Ovary (tissue), 9 donors: ENCODE data around the gene PRXL2B. TPM values are rescaled to one million over a fixed set of nuclear protein-coding genes. Genes with fewer than 3 reads are reported as not detected.

Source experiments
- DNase-seq, 5 donors: peaks; one replicate each; pipeline ENCODE4 v3.0.0-alpha.2; 2019 to 2020
- H3K27ac ChIP-seq, 2 donors: fragments of 200-600 bp; one replicate each; pipeline versions ENCODE4 v1.5.1 to v1.8.0; 2019 to 2022
- H3K27me3 ChIP-seq: fragments of 200-600 bp; one replicate; pipeline ENCODE4 v1.8.0; 2022
- H3K36me3 ChIP-seq: fragments of 200-600 bp; sonication (generic); one replicate; pipeline ENCODE4 v1.5.1; 2019
- H3K4me1 ChIP-seq: one replicate; pipeline ENCODE4 v1.8.1; 2013; ENCODE audit warnings: mild to moderate bottlenecking, moderate library complexity; ENCODE audit not compliant: insufficient read depth
- H3K4me3 ChIP-seq: fragments of 200-600 bp; sonication (generic); one replicate; pipeline ENCODE4 v1.5.1; 2017
- H3K9me3 ChIP-seq, 2 donors: fragments of 200-600 bp in 1 of 2; sonication (generic) in 1 of 2; one replicate each; pipeline versions ENCODE4 v1.5.1 to v1.8.1; 2013 to 2019; ENCODE audit warnings: mild to moderate bottlenecking in 1 of 2, moderate library complexity in 1 of 2
- CTCF ChIP-seq, 3 donors: fragments of 450-650 bp in 2 of 3; fragments of 200-600 bp in 1 of 3; IDR thresholded peaks; one replicate each; pipeline versions ENCODE4 v1.5.1 to v1.8.0; 2016 to 2022; ENCODE audit warnings: antibody characterized with exemption in 3 of 3, mild to moderate bottlenecking in 1 of 3
- EP300 ChIP-seq: sonication (generic); formaldehyde crosslinking; IDR thresholded peaks from one replicate; pipeline ENCODE4 v1.6.1; 2017; ENCODE audit warnings: antibody characterized with exemption
- POLR2A ChIP-seq: fragments of 450-650 bp; IDR thresholded peaks from one replicate; pipeline ENCODE4 v1.6.1; 2017; ENCODE audit warnings: antibody characterized with exemption, mild to moderate bottlenecking, moderate library complexity
- WGBS, 3 donors: extraction: QIAGEN DNeasy Blood & Tissue Kit in 1 of 3; methylation state at CpG; one replicate each; pipeline versions ENCODE4 v1.1.5 to v1.1.7; 2013 to 2017; 5-methylcytosine and 5-hydroxymethylcytosine counted together
- intact Hi-C, 4 donors: fragments of 100-400 bp; cut with DNase I; formaldehyde crosslinking; loops; one replicate each; pipeline versions ENCODE4 v1.11.0 to v1.15.1; 2022 to 2023
- polyA plus RNA-seq, 2 donors: library from polyadenylated mRNA; stranded (reverse); fragments of 200-250 nt in 1 of 2; fragments of 350-450 nt in 1 of 2; fragmentation: Illumina TruSeq in 1 of 2; extraction: RNeasy Lipid Tissue Mini Kit (QIAGEN cat#74804) in 1 of 2; gene quantifications; one replicate each; pipeline ENCODE4 v1.2.3, GENCODE V29; 2013 to 2014
- total RNA-seq, 7 donors: library from RNA; depleted of rRNA in 2 of 7; stranded (reverse); fragments of >200 nt in 2 of 7; fragmentation: NEBNext Ultra II Directional in 3 of 7; extraction: Animal tissue kit (Norgen Biotek cat#: 25700) in 3 of 7; gene quantifications; one replicate each; pipeline versions ENCODE4 v1.1.0 to v1.2.4, GENCODE V29; 2016 to 2023
- donor health status: DM: no; HTN: no; CAD: no; lungs with moderate emphysema.
- donor health status: DM: no; HTN: no; CAD: no.
- donor health status: Bipolar disorder and iron deficiency.
- donor health status: DM: yes; HTN: yes; CAD: no.
- donor health status: DM: no; HTN: no; CAD: no.
- donor health status: DM: yes; HTN: yes; CAD: no.

Gene PRXL2B
- total and polyA plus RNA-seq, 9 donors, result 3.2 to 34.1 (median 14.7) TPM

- Histone ChIP-seq H3K4me3 (no peak overlapping the region), H3K27ac (no peak overlapping the region), H3K4me1 (peaks cover 3% of the 10 kb centered on the region), H3K9me3 (no peaks in the 10 kb centered on the region), H3K27me3 (no peaks in the 10 kb centered on the region), H3K36me3 (no peaks in the 10 kb centered on the region)
- no peak for TF ChIP-seq CTCF (IDR thresholded peaks at IDR 0.05)
- TF ChIP-seq POLR2A, result no peak
- no peak for TF ChIP-seq EP300
- DNase-seq, result peak in 2 of 5 donors; percentile 13 to 31
- intact Hi-C loops, result no loop called here
- WGBS, 3 donors, result 36 to 46% (median 44%) methylated on average over 15 to 26 of the region's 26 CpGs
Measured at GRCh38 chr1:2593251-2593878, 6.8 kb downstream of the PRXL2B start.

GRCh38 chr1:2594001-2594640 lies 7.5 kb downstream of the PRXL2B start:
- Histone ChIP-seq H3K27me3 (no peaks in the 10 kb centered on the region), H3K4me1 (peaks cover 3% of the 10 kb centered on the region), H3K36me3 (no peaks in the 10 kb centered on the region), H3K27ac (no peak overlapping the region), H3K9me3 (no peaks in the 10 kb centered on the region), H3K4me3 (peak overlapping the region; percentile 20)
- no peak for TF ChIP-seq EP300
- no peak for TF ChIP-seq CTCF (IDR thresholded peaks at IDR 0.05)
- TF ChIP-seq POLR2A, result no peak
- intact Hi-C loops, result no loop called here
- peak; percentile 48 to 80 (median 58) for DNase-seq
- 13 to 30% (median 16%) methylated on average over 20 of the region's 20 CpGs for WGBS, 3 donors

- DNase-seq, result peak in 2 of 5 donors; percentile 5 to 36
Measured at GRCh38 chr1:2594641-2595131, 8.1 kb downstream of the PRXL2B start.

More at GRCh38 chr1:2594641-2595131, 8.1 kb downstream of the PRXL2B start:
- Histone ChIP-seq H3K27me3 (no peaks in the 10 kb centered on the region), H3K9me3 (no peaks in the 10 kb centered on the region), H3K36me3 (no peaks in the 10 kb centered on the region), H3K4me1 (peaks cover 3% of the 10 kb centered on the region), H3K27ac (no peak overlapping the region), H3K4me3 (no peak overlapping the region)
- TF ChIP-seq POLR2A (no peak), EP300 (no peak), CTCF (IDR thresholded peaks at IDR 0.05) (no peak)
- 87 to 93% (median 88%) methylated on average over 17 of the region's 17 CpGs for WGBS, 3 donors
- intact Hi-C loops, result no loop called here
